Head of caudate nucleus (tissue), 42 donors: ENCODE data around the gene KCNQ2.
"Not testable (repeated sequence)": the region's sequence is repeated elsewhere in the genome, so short reads cannot be mapped to it uniquely, and the experiment has no call there.

Source experiments
- DNase-seq, 42 donors: peaks; one replicate each; pipeline versions ENCODE4 v3.0.0 to v3.0.0-alpha.2; 2020 to 2021; ENCODE audit warnings: mixed read lengths in 7 of 42
- intact Hi-C: fragments of 100-400 bp; cut with DNase I; formaldehyde crosslinking; loops from one replicate; pipeline ENCODE4 v1.15.0; 2022

The KCNQ2 gene

GRCh38 chr20:63385819-63386218 lies 86.6 kb downstream of the KCNQ2 start:
- intact Hi-C loops, result no loop called here
- DNase-seq, result no peak

GRCh38 chr20:63384336-63384735 lies 88.1 kb downstream of the KCNQ2 start:
- DNase-seq, result no peak
- intact Hi-C loops, result loop anchor here (5.0 kb wide), 1 partner anchor 77 kb away; no protein-coding TSS in a partner anchor

- DNase-seq, result no peak
- intact Hi-C loops, result loop anchor here (5.0 kb wide), 1 partner anchor 76 kb away; no protein-coding TSS in a partner anchor
Observed at GRCh38 chr20:63383556-63383955, 88.9 kb downstream of the KCNQ2 start.

- intact Hi-C loops, result loop anchor here (5.0 kb wide), 1 partner anchor 75 kb away; no protein-coding TSS in a partner anchor
Observed at GRCh38 chr20:63382551-63383300, 89.7 kb downstream of the KCNQ2 start.

GRCh38 chr20:63381781-63382431 lies 90.5 kb downstream of the KCNQ2 start:
- intact Hi-C loops, result loop anchor here (5.0 kb wide), 1 partner anchor 75 kb away; no protein-coding TSS in a partner anchor
- peak in 24 of 42 donors; percentile 19 to 72 (median 48) for DNase-seq

More at GRCh38 chr20:63382551-63383300, 89.7 kb downstream of the KCNQ2 start:
- DNase-seq, result no peak

GRCh38 chr20:63380346-63380870 lies 92.0 kb downstream of the KCNQ2 start:
- intact Hi-C loops, result loop anchor here (5.0 kb wide), 1 partner anchor 73 kb away; no protein-coding TSS in a partner anchor
- DNase-seq, result no peak

- intact Hi-C loops, result loop anchor here (5.0 kb wide), 1 partner anchor 73 kb away; no protein-coding TSS in a partner anchor
Observed at GRCh38 chr20:63379872-63380271, 92.6 kb downstream of the KCNQ2 start.

GRCh38 chr20:63379296-63379695 lies 93.2 kb downstream of the KCNQ2 start:
- intact Hi-C loops, result no loop called here
- DNase-seq, result no peak

More at GRCh38 chr20:63379872-63380271, 92.6 kb downstream of the KCNQ2 start:
- not testable (repeated sequence) for DNase-seq

GRCh38 chr20:63378626-63379025 lies 93.8 kb downstream of the KCNQ2 start:
- intact Hi-C loops, result no loop called here

GRCh38 chr20:63377951-63378381 lies 94.5 kb downstream of the KCNQ2 start:
- intact Hi-C loops, result no loop called here
- DNase-seq, result no peak

More at GRCh38 chr20:63378626-63379025, 93.8 kb downstream of the KCNQ2 start:
- DNase-seq, result no peak

GRCh38 chr20:63377256-63377941 lies 95.1 kb downstream of the KCNQ2 start:
- intact Hi-C loops, result no loop called here
- no peak for DNase-seq

- no peak for DNase-seq
- intact Hi-C loops, result no loop called here
Observed at GRCh38 chr20:63376283-63377250, 95.9 kb downstream of the KCNQ2 start.

- DNase-seq, result no peak
- intact Hi-C loops, result no loop called here
Observed at GRCh38 chr20:63375438-63375837, 97.0 kb downstream of the KCNQ2 start.

- intact Hi-C loops, result no loop called here
- DNase-seq, result no peak
Observed at GRCh38 chr20:63374504-63374903, 98.0 kb downstream of the KCNQ2 start.

GRCh38 chr20:63373996-63374395 lies 98.5 kb downstream of the KCNQ2 start:
- intact Hi-C loops, result no loop called here
- DNase-seq, result no peak

- no peak for DNase-seq
- intact Hi-C loops, result no loop called here
Observed at GRCh38 chr20:63372971-63373885, 99.2 kb downstream of the KCNQ2 start.

- DNase-seq, result no peak
- intact Hi-C loops, result no loop called here
Observed at GRCh38 chr20:63371291-63371865, 101.1 kb downstream of the KCNQ2 start.
